ENCODE data around the gene PTH2.
"Not testable (repeated sequence)": the region's sequence is repeated elsewhere in the genome, so short reads cannot be mapped to it uniquely, and the experiment has no call there.

Gene PTH2

DNA sequence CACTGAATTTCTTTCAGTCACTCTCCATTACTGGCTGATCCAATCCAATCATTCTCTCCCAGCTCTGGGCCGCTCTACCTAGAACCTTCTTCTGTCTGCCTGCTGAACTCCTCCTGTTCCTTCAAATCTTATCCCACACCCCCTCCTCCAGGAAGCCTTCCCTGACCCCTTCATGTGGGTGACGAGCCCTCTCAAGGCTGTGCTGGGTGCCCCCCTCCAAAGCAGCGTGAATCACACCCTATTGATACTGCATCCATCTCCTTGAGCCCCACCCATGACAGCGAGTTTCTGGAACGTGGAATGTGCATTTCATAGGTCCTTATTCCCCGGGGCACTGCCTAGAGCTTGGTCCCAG, 25.2 kb upstream of the PTH2 start:
- no peak for DNase-seq (ENCODE audit: low read depth)
- TF ChIP-seq, protein P1, sequence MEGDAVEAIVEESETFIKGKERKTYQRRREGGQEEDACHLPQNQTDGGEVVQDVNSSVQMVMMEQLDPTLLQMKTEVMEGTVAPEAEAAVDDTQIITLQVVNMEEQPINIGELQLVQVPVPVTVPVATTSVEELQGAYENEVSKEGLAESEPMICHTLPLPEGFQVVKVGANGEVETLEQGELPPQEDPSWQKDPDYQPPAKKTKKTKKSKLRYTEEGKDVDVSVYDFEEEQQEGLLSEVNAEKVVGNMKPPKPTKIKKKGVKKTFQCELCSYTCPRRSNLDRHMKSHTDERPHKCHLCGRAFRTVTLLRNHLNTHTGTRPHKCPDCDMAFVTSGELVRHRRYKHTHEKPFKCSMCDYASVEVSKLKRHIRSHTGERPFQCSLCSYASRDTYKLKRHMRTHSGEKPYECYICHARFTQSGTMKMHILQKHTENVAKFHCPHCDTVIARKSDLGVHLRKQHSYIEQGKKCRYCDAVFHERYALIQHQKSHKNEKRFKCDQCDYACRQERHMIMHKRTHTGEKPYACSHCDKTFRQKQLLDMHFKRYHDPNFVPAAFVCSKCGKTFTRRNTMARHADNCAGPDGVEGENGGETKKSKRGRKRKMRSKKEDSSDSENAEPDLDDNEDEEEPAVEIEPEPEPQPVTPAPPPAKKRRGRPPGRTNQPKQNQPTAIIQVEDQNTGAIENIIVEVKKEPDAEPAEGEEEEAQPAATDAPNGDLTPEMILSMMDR (conservative IDR thresholded peaks at IDR 0.05; ENCODE audit: low read depth, low read length), result no peak
- H3K4me3 ChIP-seq (ENCODE audit: low read length), result no peak overlapping the region

DNA sequence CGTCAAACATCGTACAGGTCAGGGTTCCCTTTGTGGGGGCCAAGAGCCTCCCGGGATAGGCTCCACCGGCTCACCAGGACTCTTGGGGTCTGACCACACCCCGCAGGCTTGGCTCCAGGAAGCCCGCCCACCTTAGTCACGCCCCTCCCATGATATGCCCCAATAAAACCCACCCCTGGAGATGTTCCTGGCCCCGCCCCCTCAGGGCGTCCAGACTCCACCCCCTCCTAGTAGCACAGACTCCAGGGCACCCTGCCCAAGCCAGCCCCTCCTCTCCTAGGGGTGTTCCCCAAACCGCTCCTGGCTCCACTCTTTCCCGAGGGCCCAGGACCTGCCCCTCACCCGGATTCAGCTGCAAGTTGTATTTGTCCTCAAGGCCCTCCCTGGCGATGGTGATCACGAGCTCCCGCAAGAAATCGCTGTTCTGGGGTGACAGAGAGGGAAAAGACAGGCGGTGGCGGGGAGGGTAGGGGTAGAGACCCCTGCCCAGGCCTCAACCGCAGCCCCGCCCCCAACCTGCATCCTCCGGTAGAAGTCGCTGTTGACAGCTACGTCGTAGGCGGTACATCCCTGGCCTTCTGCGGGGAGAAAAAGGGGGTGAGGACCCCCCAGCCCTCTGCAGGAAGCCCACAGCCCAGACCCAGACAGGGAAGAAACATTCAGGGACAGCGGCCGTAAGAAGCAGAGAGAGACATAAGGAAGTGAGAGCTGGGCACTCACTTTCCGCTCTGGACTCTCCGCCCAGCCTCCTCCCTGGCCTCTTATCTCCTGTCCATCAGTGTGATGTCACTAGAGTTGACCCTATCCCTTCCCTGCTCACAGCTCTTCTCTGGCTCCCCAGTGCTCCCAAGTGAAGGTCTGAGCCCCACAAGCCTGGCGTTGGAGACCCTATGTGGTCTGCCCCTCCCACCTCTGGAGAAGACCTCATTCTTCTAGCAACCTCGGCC, 24.5 kb upstream of the PTH2 start:
- DNase-seq (ENCODE audit: low read depth), result no peak
- no peak overlapping the region for H3K4me3 ChIP-seq (ENCODE audit: low read length)
- TF ChIP-seq, protein P1 (conservative IDR thresholded peaks at IDR 0.05; ENCODE audit: low read depth, low read length), result no peak

DNA sequence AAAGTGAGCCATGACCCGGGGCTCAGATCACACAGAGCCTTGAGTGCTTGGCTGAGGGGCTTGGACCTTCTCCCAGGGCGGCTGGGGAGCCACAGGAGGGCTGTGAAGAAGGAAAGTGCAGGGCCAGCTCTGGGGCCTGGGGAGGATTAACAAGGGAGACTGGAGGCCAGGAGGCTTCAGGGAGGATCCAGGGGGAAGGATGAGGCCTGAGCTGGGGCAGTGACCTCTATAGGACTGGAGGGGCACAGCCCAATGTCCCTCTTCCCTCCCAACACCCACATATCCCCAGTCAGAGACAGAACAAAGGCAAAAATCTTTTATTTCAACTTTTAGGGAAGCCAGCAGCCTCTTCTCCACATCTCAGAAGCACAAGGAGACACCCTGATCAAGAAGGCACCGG, 22.8 kb upstream of the PTH2 start:
- TF ChIP-seq, protein P1 (conservative IDR thresholded peaks at IDR 0.05; ENCODE audit: low read depth, low read length), result no peak
- H3K4me3 ChIP-seq (ENCODE audit: low read length), result no peak overlapping the region

DNA sequence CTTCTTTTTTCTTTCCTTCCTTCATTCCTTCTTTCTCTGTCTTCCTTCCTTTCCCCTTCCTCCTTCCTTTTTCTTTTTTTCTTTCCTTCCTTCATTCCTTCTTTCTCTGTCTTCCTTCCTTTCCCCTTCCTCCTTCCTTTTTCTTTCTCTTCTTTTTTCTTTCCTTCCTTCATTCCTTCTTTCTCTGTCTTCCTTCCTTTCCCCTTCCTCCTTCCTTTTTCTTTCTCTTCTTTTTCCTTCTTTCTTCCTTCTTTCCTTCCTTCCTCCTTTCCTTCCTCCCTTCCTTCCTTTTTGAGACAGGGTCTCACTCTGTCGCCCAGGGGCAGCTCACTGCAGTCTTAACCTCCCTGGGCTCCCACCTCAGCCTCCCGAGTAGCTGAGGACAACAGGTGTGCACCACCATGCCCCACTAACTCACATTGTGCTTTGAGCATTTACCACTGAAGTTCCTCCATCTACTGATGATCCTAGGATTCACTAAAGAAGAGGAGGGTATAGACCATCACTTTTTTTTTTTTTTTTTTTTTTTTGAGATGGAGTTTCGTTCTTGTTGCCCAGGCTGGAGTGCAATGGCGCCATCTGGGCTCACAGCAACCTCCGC, 21.0 kb upstream of the PTH2 start:
- not testable (repeated sequence) for H3K4me3 ChIP-seq (ENCODE audit: low read length); DNase-seq (ENCODE audit: low read depth)

More for the DNA sequence above, 22.8 kb upstream of the PTH2 start:
- DNase-seq (ENCODE audit: low read depth), result no peak

DNA sequence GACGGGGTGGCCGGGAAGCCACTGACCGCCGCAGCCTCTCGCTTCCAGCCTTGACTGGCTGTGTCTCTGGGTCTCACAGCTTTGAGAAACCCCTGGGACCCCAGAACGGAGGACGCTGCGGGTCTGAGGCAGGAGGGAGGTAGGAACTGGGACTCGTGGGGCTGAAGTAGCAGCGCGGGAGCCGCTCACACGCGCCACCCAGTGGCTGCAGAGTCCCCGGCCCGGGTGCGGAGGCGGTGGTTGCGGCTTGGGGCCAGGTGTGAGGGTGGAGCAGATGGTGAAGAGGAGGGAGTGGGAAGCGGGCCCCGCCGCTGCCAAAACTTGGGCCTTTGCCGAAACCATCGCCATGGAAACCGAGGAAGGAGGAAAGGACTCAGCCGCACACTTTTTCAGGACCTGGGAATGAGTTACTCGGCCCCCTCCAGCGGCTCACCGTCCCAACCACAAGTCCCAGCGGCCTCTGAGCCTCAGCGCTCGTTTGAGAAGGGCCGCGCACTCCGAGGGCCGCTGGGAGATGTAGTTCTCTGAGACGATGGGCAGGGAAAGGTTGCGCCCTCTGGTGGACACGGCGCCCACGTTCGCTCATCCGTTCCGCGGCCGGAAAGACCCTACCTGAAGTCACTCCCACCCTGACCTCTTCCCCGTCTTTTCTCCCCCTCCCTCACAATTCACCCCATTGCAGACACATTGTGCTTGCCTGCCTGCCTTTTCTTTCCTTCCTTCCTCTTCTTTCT, 20.3 kb upstream of the PTH2 start:
- H3K4me3 ChIP-seq (ENCODE audit: low read length), result peak overlapping the region; percentile 62
- TF ChIP-seq, protein P1 (conservative IDR thresholded peaks at IDR 0.05; ENCODE audit: low read depth, low read length), result peak; percentile 86

DNA sequence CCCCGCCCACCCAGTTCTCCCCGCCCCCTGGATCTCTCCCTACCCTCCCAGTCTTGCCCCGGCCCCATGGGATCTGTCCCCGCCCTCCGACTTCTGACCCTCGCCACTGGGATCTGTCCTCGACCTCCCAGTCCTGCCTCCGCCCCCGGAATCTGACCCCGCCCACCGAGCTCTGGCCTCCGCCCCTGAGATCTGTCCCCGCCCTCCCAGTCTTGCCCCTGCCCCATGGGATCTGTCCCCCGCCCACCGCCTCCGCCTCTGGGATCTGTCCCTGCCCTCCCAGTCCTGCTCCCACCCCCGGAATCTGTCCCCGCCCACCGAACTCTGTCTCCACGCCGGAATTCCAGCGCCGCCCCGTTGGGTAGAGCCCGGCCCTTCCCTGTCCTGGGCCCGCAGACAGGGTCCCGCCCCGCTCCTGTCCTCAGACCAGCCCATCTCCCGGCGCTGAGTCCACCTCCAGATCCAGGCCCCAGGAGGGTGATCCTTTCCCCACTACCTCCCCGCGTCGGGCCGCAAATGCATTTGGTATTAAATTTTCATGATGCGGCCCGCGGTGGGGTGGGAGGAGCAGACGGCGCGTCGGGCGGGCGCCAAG, 19.6 kb upstream of the PTH2 start:
- DNase-seq (ENCODE audit: low read depth), result peak; percentile 44
- TF ChIP-seq, protein P1 (conservative IDR thresholded peaks at IDR 0.05; ENCODE audit: low read depth, low read length), result no peak

More for the DNA sequence above, 20.3 kb upstream of the PTH2 start:
- DNase-seq (ENCODE audit: low read depth), result peak; percentile 67

DNA sequence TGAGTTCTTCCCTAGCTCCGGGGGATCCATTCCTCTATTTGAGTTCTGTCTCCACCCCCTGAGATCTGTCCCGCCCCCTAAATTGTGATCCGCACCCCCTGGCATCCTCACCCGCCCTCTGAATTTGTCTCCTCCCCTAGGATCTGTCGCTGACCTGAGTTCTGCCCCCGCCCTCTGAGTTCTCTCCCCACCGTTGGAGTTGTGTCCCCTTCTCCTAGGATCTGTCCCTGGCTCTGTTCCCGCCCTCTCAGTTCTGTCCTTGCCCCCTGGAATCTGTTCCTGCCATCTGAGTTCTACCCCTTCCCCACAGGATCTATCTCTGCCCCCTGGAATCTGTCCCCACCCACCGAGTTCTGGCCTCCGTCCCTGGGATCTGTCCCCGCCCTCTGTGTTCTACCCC, 19.1 kb upstream of the PTH2 start:
- TF ChIP-seq, protein P1 (conservative IDR thresholded peaks at IDR 0.05; ENCODE audit: low read depth, low read length), result no peak
- peak overlapping the region; percentile 62 for H3K4me3 ChIP-seq (ENCODE audit: low read length)
- no peak for DNase-seq (ENCODE audit: low read depth)

More for the DNA sequence above, 19.6 kb upstream of the PTH2 start:
- H3K4me3 ChIP-seq (ENCODE audit: low read length), result peak overlapping the region; percentile 62

Measured in retinal pigment epithelial cell (primary cell).